NCI-H1694 (cell line): ENCODE data around the gene MED15.

ENCODE experiments used
- DNase-seq: peaks from one replicate; lab custom pipeline; 2025; lab: John Stamatoyannopoulos, UW

The MED15 gene

DNA sequence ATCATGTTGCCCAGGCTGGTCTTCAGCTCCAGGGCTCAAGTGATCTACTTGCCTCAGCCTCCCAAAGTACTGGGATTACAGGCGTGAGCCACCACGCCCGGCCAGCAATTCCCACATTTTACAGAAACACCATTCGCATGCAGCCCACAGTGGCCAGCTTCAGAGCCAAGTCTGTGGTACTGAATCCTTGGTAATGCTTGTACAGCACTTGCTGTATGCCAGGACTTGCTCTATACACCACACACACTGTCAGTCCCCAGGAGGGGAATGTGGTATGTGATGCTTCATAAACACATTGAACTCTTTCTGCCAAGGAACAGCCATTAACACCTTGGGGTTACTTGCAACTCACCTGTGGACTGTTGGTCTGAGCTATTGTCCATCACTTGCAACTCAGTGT is 119.4 kb downstream of the MED15 start:
- no peak for DNase-seq

DNA sequence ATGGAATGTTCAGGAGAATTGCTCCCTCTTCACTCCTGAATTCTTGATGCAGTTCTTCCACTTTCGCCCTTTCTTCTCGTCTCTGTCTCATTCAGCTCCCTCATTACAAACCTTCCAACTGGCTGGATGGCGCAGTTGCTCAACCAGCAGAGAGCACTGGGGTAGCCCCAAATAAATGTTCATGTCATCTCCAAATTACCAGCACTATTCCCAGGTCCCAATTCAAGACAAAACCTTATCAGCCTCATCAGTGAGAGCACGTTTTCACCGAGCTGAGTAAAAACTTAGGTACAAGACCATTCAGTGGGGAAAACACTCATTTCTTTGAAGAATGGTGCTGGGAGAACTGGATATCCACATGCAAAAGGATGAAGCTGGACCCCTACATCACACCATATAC is 120.0 kb downstream of the MED15 start:
- DNase-seq = no peak

DNA sequence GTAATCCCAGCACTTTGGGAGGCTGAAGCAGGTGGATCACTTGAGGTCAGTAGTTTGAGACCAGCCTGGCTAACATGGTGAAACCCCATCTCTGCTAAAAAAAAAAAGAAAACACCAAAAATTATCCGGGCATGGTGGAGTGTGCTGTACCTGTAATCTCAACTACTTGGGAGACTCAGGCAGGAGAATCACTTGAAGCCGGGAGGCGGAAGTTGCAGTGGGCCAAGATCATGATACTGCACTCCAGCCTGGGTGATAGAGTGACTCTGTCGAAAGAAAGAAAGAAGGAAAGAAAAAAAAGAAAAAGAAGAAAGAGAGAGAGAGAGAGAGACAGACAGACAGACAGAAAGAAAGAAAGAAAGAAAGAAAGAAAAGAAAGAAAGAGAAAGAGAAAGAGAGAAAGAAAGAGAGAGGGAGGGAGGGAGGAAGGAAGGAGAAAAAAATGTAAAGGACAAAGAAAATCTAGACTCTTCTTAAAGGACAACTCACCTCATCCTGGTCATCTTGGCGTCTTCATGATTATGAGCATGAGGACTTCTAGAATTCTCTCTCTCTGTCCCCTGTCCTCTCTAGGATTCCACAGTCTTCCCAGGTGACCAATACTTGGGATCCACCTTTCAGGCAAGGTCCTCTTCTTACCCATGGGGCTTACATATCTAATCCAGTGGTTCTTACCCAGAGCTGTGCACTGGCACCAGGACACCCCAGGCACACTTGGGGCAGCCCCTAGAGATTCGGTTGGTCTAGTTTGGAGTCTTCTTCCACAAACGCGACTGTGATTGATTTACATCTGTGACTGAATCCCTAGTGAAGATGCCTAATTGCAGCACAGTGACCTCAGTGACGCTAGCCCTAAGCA is 120.9 kb downstream of the MED15 start:
- no peak for DNase-seq

DNA sequence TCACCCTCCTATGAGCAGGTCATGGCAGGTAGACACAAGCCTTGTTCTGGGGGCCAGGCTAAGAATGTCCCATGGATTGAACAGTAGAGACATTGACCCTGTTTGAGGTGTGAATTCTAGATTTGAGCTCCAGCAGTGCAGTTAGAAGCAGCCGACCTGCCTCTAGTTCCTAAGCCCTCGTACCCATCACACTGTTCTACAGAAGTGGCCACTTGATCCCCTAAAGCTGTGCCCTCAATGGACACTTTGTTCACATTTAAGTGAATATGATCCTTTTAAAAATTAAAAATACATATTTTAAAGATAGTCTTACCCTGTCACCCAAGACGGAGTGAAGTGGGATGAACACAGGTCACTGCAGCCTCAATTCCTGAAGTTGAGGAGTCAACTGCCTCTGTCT is 122.0 kb downstream of the MED15 start:
- no peak for DNase-seq

DNA sequence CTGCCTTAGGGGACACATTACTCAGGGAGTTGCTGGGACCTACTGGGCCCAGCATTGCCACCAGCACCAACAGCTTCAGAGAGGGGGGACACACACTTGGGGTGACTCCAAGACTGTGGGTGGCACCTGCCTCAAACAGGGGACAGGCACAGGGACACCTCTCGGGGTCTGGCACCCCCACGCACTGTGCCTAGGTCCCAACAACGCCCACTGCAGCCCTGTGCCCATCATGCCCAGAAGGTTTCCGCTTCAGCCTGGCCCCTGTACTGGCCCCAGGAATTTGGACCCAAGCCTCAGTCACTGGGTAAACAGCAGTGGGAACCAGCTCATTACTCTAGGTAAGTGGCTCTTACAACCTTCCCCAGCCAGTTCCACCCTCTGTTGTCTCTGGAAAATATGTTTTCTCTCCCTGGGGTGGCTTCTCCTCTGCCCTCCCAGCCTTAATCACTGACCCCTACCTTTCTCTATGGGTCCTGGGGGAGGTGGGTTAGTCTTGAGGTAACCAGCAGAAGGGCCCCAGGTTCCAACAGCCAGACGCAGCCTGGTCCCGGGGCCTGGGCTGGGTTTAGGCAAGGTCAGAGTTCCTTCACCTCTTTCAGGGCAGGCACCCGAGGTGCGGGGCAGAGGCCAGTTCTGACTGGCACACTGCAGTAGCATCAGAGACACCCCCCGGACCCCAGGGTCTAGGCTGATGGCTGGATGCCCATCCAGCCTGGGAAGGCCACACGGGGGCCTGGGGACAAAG is 123.6 kb downstream of the MED15 start:
- DNase-seq = no peak

DNA sequence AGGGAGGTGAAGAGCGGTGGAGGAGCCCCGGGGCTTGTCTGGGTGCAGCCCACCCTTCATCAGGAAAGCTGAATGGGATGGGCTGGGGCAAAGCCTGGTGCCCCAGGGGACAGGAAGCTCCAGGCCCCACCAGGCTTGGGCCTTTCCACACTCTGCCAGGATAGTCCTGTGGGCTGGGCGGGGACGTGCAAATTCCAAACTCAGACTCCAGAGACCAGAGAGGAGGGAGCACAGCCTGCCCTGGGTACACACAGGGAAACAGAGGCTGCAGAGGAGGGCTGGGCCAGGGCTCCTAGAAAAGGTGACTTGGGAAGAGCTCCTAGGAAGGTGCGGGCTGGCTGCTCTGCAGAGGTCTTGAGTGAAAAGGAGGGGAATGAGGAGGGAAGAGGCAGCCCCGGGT is 124.7 kb downstream of the MED15 start:
- DNase-seq = no peak

DNA sequence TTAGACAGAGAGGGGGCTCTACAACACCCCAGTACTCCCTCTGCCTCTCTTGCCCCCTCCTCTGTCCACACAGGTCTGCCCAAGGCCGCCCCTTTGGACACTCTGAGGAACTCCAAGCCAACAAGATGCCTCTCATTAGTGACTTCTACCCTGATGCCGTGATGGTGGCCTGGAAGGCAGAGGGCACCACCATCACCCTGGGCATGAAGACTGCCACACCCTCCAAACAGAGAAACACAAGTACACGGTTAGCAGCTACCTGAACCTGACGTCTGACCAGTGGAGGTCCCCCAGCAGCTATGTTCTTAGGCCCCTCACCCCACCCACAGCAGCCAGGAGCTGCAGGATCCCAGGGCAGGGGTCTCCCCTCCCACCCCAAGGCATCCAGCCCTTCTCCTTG is 125.1 kb downstream of the MED15 start:
- no peak for DNase-seq

DNA sequence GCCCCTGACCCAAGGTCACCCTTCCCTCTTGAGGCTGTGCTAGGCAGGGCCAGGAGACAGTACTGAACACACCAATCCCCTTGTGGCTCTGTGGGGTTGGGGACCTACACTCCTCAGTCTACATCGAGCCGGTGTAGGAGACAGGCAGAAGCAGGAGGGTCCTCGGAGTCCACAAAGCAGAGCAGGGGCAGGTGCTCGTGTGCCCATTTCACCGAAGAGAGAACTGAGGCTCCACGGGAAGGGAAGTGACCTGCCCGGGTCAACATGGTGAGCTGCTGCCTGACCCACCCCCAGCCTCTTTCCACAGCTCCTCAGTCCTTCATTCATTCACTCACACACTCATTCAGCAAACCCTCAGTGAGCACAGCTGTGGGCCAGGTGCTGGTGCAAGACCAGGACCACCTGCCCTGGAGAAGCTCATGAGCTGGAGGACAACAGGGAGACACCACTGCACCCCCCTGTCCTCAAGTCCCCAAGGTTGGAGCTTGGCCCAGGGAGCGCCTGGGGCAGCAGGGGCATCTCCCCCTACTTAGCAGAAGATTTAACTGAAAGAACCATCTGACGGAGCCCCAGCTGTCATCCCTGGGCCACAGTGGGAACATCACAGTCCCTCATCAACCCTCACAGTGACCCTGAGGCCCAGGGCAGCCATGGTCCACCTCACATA is 127.3 kb downstream of the MED15 start:
- DNase-seq = no peak

DNA sequence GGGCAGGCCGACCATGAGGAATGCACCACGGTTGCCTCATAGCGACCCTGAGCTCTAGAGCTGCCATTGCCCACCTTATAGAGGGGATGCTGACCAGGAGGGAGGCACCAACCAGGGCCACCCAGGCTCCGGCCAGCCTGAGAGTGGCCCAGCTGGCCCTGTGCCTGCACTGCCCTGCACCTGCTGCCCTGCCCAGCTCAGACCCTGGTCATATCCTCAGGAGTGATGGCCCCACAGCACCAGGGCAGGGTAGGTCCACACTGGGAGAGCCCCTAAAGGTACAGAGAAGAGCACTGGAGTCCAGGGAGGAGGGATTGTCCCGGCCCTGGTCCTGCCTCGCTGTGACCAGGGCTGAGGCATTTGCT is 127.8 kb downstream of the MED15 start:
- no peak for DNase-seq

DNA sequence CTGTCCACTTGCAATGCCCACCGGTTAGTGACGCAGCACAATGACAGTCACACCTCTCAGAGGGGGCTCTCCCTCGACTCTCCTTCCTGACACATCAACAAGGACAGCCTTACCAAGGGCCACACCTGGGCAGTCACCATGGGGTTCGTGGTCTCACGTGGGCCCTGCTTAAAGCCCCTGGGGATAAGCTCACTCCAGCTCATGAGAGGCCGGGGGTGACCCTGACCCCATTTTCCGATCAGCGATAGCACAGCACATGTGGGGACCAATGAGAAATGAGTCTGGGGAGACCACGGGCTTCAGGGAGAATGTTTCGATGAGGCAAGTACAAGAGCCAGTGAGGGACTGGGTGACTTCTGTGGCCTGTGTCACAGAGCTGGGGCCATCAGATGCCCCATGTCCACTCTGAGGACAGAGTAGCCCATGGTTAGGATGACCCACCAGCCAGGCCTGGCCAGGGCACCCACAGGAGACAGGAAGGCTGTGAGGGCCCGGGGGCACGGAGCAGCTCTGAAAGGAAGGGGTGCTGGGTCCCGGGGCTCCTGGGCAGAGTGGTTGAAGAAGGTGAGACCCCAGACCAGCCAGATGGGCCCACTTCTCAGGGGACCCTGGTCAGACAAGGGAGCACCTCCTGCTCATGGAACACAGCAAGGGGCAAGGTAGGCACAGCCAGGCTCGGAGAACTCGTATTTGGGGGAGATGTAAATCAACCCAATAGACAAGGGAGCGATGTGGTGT is 128.8 kb downstream of the MED15 start:
- no peak for DNase-seq

DNA sequence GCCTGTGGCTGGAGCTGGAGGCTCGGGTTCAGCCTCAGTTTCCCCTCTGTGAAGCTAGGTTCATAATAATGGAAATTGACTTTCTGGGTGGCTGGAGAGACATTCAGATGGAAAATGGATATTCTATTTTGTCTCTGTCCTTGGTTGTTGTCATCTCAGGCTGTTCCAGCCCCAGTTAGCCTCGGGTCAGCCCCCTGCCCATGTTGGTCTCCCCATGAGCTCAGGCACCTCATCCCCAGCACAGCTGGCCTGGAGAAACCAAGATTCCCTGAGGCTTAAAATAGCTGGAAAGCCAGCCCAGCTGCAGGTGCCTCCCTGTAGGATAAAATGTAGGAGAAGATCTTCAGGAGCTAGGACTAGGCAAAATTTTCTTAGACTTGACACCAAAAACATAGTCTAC is 129.5 kb downstream of the MED15 start:
- DNase-seq = no peak
